GM13976 (cell line): ENCODE results near the gene PDS5A.
"Not testable (repeated sequence)": the region's sequence is repeated elsewhere in the genome, so short reads cannot be mapped to it uniquely, and the experiment has no call there.

Source experiments
- DNase-seq: peaks from one replicate; pipeline ENCODE4 v3.0.0; 2012; ENCODE audit warnings: low spot score
- CTCF ChIP-seq: IDR thresholded peaks from 2 replicates; pipeline ENCODE4 v1.5.1; 2012; ENCODE audit warnings: borderline replicate concordance, mild to moderate bottlenecking; ENCODE audit not compliant: insufficient read depth; ENCODE audit errors: extremely low read depth, missing control alignments, control extremely low read depth
- in situ Hi-C: fragments of 300-500 bp; cut with MboI; formaldehyde crosslinking; loops from one replicate; pipeline ENCODE4 v1.12.0; 2022; ENCODE audit warnings: low sequenced_read_pairs, mixed read lengths, inconsistent platforms; ENCODE audit not compliant: unreplicated experiment

PDS5A gene

GRCh38 chr4:39855909-39856512 lies 121.7 kb downstream of the PDS5A start:
- in situ Hi-C loops, result no loop called here
- DNase-seq, result no peak

GRCh38 chr4:39852636-39853035 lies 125.1 kb downstream of the PDS5A start:
- no peak for TF ChIP-seq CTCF
- in situ Hi-C loops, result no loop called here
- DNase-seq, result no peak

More at GRCh38 chr4:39855909-39856512, 121.7 kb downstream of the PDS5A start:
- no peak for TF ChIP-seq CTCF

- no peak for DNase-seq
- no peak for TF ChIP-seq CTCF
- in situ Hi-C loops, result no loop called here
Observed at GRCh38 chr4:39850727-39851126, 127.0 kb downstream of the PDS5A start.

- TF ChIP-seq CTCF, result no peak
- DNase-seq, result no peak
- in situ Hi-C loops, result no loop called here
Observed at GRCh38 chr4:39846705-39847104, 131.0 kb downstream of the PDS5A start.

- no peak for DNase-seq
- in situ Hi-C loops, result no loop called here
- TF ChIP-seq CTCF, result no peak
Observed at GRCh38 chr4:39846120-39846519, 131.6 kb downstream of the PDS5A start.

- in situ Hi-C loops, result no loop called here
- no peak for TF ChIP-seq CTCF
- DNase-seq, result no peak
Observed at GRCh38 chr4:39841894-39842293, 135.8 kb downstream of the PDS5A start.

- DNase-seq, in situ Hi-C loops: not testable (repeated sequence)
Observed at GRCh38 chr4:39840516-39840915, 137.2 kb downstream of the PDS5A start.
